SK-N-SH (cell line): ENCODE measurements around the gene PCBP4. TPM values are rescaled to one million over a fixed set of nuclear protein-coding genes. Genes with fewer than 3 reads are reported as not detected.
A peak's percentile ranks its signal among the peaks of the same experiment; 100 is the strongest.

ENCODE experiments used
- CTCF ChIA-PET: fragments of 300-600, 350-600 bp; formaldehyde crosslinking; extraction: SDS; loops from one replicate; lab custom pipeline; 2021; lab: Yijun Ruan, JAX
- POLR2A ChIA-PET: fragments of 350-600 bp; sonication (Branson Sonifier 250); formaldehyde crosslinking; extraction: SDS; loops from one replicate; lab custom pipeline; 2020; ENCODE audit warnings: antibody characterized with exemption, inconsistent platforms; lab: Yijun Ruan, JAX
- DNase-seq: peaks from one replicate; pipeline ENCODE4 v3.0.0; 2012
- H2AFZ ChIP-seq: fragments of 200-600 bp; sonication (generic); 2 replicates; pipeline ENCODE4 v1.8.1; 2016; ENCODE audit warnings: antibody characterized with exemption, mild to moderate bottlenecking, low read depth
- H3F3A ChIP-seq: fragments of 200-600 bp; sonication (generic); replicated peaks from 2 replicates; pipeline ENCODE3; 2016; ENCODE audit warnings: antibody characterized with exemption, mild to moderate bottlenecking; ENCODE audit not compliant: insufficient read depth
- H3K27ac ChIP-seq, 2 experiments: fragments of 200-500 bp in 1 of 2; fragments of 200-600 bp in 1 of 2; sonication (Bioruptor generic) in 1 of 2; sonication (generic), shearing (Covaris generic) in 1 of 2; 2 replicates each; pipeline versions ENCODE4 v1.5.1 to v1.6.1; 2014 to 2016; ENCODE audit warnings: low read depth in 2 of 2, inconsistent platforms in 1 of 2, low read length in 1 of 2, mild to moderate bottlenecking in 1 of 2, mixed read lengths in 1 of 2
- H3K27me3 ChIP-seq: fragments of 200-600 bp; sonication (generic), shearing (Covaris generic); 2 replicates; pipeline ENCODE4 v1.6.1; 2016; ENCODE audit warnings: mixed run types; ENCODE audit not compliant: insufficient read depth
- H3K36me3 ChIP-seq, 2 experiments: fragments of 200-500 bp in 1 of 2; fragments of 200-600 bp in 1 of 2; sonication (Bioruptor generic) in 1 of 2; sonication (generic) in 1 of 2; replicated peaks in 1 of 2; 2 replicates each; pipeline versions ENCODE3 to v1.5.1; 2014 to 2016; ENCODE audit warnings: low read length in 1 of 2, mild to moderate bottlenecking in 1 of 2; ENCODE audit not compliant: insufficient read depth in 2 of 2, control insufficient read depth in 1 of 2
- H3K4me1 ChIP-seq, 2 experiments: fragments of 200-500 bp in 1 of 2; fragments of 200-600 bp in 1 of 2; sonication (Bioruptor generic) in 1 of 2; sonication (generic), shearing (Covaris generic) in 1 of 2; 2 replicates each; pipeline versions ENCODE4 v1.5.1 to v1.6.1; 2014 to 2016; ENCODE audit warnings: low read depth in 1 of 2, low read length in 1 of 2, mixed run types in 1 of 2; ENCODE audit not compliant: insufficient read depth in 2 of 2, control insufficient read depth in 1 of 2
- H3K4me2 ChIP-seq: fragments of 200-600 bp; sonication (generic), shearing (Covaris generic); 2 replicates; pipeline ENCODE4 v1.6.1; 2017; ENCODE audit warnings: mixed run types
- H3K4me3 ChIP-seq, 2 experiments: fragments of 200-500 bp in 1 of 2; fragments of 200-600 bp in 1 of 2; sonication (Bioruptor generic) in 1 of 2; sonication (generic), shearing (Covaris generic) in 1 of 2; 2 replicates each; pipeline versions ENCODE4 v1.5.1 to v1.8.1; 2014 to 2016; ENCODE audit warnings: low read depth in 2 of 2, inconsistent platforms in 1 of 2, low read length in 1 of 2, mild to moderate bottlenecking in 1 of 2, mixed read lengths in 1 of 2, moderate library complexity in 1 of 2
- H3K79me2 ChIP-seq: fragments of 200-600 bp; sonication (generic); 2 replicates; pipeline ENCODE4 v1.8.1; 2017; ENCODE audit warnings: mild to moderate bottlenecking; ENCODE audit not compliant: insufficient read depth
- H3K9ac ChIP-seq: fragments of 200-600 bp; sonication (generic); 2 replicates; pipeline ENCODE4 v1.6.1; 2017; ENCODE audit warnings: mixed run types
- H3K9me2 ChIP-seq: fragments of 200-600 bp; sonication (generic); 2 replicates; pipeline ENCODE4 v1.6.1; 2017; ENCODE audit warnings: mixed run types
- H3K9me3 ChIP-seq: fragments of 200-600 bp; sonication (generic); 2 replicates; pipeline ENCODE4 v1.6.1; 2017; ENCODE audit warnings: mixed run types, mild to moderate bottlenecking, moderate library complexity
- H4K20me1 ChIP-seq: fragments of 200-600 bp; sonication (generic); 2 replicates; pipeline ENCODE4 v1.6.1; 2017; ENCODE audit warnings: mild to moderate bottlenecking, mixed run types; ENCODE audit not compliant: insufficient read depth
- CHD2 ChIP-seq: fragments of 150-350 bp; IDR thresholded peaks from 2 replicates; pipeline ENCODE4 v1.6.1; 2018; ENCODE audit warnings: low read length; ENCODE audit not compliant: partially characterized antibody
- GABPA ChIP-seq: IDR thresholded peaks from 2 replicates; pipeline ENCODE4 v1.4.0; 2012; ENCODE audit warnings: low read depth, mild to moderate bottlenecking
- GATA2 ChIP-seq: sonication (generic); formaldehyde crosslinking; IDR thresholded peaks from 2 replicates; pipeline ENCODE4 v1.5.0; 2020; ENCODE audit warnings: mild to moderate bottlenecking, missing genetic modification reagents
- JUND ChIP-seq: IDR thresholded peaks from 2 replicates; pipeline ENCODE4 v1.4.0; 2012
- MXI1 ChIP-seq: IDR thresholded peaks from 2 replicates; pipeline ENCODE4 v1.6.1; 2012; ENCODE audit warnings: mild to moderate bottlenecking, low read depth, low read length, improper control_type of control experiment
- NFIC ChIP-seq: IDR thresholded peaks from 2 replicates; pipeline ENCODE4 v1.4.0; 2012; ENCODE audit warnings: borderline replicate concordance
- PBX3 ChIP-seq: IDR thresholded peaks from 2 replicates; pipeline ENCODE4; 2012
- SIN3A ChIP-seq: IDR thresholded peaks from 2 replicates; pipeline ENCODE4 v1.6.1; 2012; ENCODE audit warnings: low read depth, mild to moderate bottlenecking, low read length, moderate library complexity, borderline replicate concordance
- SMC3 ChIP-seq: IDR thresholded peaks from 2 replicates; pipeline ENCODE4 v1.6.1; 2012; ENCODE audit warnings: low read depth, low read length, improper control_type of control experiment
- YY1 ChIP-seq: IDR thresholded peaks from 2 replicates; pipeline ENCODE4 v1.4.0; 2012; ENCODE audit warnings: low read depth, mild to moderate bottlenecking
- WGBS: methylation state at CpG from one replicate; pipeline ENCODE4 v1.1.6; 2017; ENCODE audit warnings: low lambda C conversion rate; 5-methylcytosine and 5-hydroxymethylcytosine counted together
- polyA plus RNA-seq, 3 experiments: library from polyadenylated mRNA; depleted of rRNA; stranded (reverse); fragments of >200 nt; gene quantifications; 2 replicates each; pipeline ENCODE4 v1.2.3, GENCODE V29; 2012
- TF ChIP-seq, protein P1 (sequence below): fragments of 200-600 bp; sonication (generic); IDR thresholded peaks from 2 replicates; pipeline ENCODE4 v1.6.1; 2017; ENCODE audit warnings: antibody characterized with exemption, mild to moderate bottlenecking, moderate library complexity

Gene PCBP4
- polyA plus RNA-seq, 1 of the 3 experiments (the other 2 are of a cell fraction), result 97.4 TPM

- H2AFZ ChIP-seq, result peak overlapping the region; percentile 95
- ChIA-PET CTCF (interaction anchor here (0.7 to 5.1 kb wide), 28 partner anchors 9 to 532 kb away, joined by 3 to 84 read pairs (median 4); partner anchors contain the start of genes ACY1, GPR62, PARP3 and RRP9), POLR2A (interaction anchor here (0.6 to 3.0 kb wide), 11 partner anchors 8 to 32 kb away, joined by 3 to 20 read pairs (median 5); partner anchors contain the start of genes ACY1, PARP3, RPL29 and RRP9)
- H3K36me3 ChIP-seq, result no peaks in the 10 kb centered on the region
- H3K4me3 ChIP-seq, result peak overlapping the region; percentile 53 to 85
- H3K27me3 ChIP-seq, result no peaks in the 10 kb centered on the region
- peaks cover 10% of the 10 kb centered on the region for H3K79me2 ChIP-seq
- H3K9me3 ChIP-seq, result no peaks in the 10 kb centered on the region
- peak; percentile 62 for DNase-seq
- H3K27ac ChIP-seq, result peak overlapping the region; percentile 63 to 90; a peak in 3 of 4 replicates
- peak overlapping the region; percentile 100 for H3K4me2 ChIP-seq
- no peaks in the 10 kb centered on the region for H4K20me1 ChIP-seq
- no peaks in the 10 kb centered on the region for H3K9me2 ChIP-seq
- H3K9ac ChIP-seq, result peak overlapping the region; percentile 80
- peaks cover 7 to 38% of the 10 kb centered on the region in 2 experiments for H3K4me1 ChIP-seq
- peaks cover 20% of the 10 kb centered on the region for H3F3A ChIP-seq
- WGBS, result 31% methylated on average over 24 of the region's 30 CpGs
- TF ChIP-seq, protein P1, sequence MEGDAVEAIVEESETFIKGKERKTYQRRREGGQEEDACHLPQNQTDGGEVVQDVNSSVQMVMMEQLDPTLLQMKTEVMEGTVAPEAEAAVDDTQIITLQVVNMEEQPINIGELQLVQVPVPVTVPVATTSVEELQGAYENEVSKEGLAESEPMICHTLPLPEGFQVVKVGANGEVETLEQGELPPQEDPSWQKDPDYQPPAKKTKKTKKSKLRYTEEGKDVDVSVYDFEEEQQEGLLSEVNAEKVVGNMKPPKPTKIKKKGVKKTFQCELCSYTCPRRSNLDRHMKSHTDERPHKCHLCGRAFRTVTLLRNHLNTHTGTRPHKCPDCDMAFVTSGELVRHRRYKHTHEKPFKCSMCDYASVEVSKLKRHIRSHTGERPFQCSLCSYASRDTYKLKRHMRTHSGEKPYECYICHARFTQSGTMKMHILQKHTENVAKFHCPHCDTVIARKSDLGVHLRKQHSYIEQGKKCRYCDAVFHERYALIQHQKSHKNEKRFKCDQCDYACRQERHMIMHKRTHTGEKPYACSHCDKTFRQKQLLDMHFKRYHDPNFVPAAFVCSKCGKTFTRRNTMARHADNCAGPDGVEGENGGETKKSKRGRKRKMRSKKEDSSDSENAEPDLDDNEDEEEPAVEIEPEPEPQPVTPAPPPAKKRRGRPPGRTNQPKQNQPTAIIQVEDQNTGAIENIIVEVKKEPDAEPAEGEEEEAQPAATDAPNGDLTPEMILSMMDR, result peak; percentile 12; the same call in 1 of the 2 replicates
- TF ChIP-seq CHD2, result no peak
- no peak for TF ChIP-seq GABPA
- TF ChIP-seq YY1, result no peak
- TF ChIP-seq, all 33 proteins: peak for 1
Measured at GRCh38 chr3:51974277-51974962, 7.2 kb upstream of the PCBP4 start.

DNA sequence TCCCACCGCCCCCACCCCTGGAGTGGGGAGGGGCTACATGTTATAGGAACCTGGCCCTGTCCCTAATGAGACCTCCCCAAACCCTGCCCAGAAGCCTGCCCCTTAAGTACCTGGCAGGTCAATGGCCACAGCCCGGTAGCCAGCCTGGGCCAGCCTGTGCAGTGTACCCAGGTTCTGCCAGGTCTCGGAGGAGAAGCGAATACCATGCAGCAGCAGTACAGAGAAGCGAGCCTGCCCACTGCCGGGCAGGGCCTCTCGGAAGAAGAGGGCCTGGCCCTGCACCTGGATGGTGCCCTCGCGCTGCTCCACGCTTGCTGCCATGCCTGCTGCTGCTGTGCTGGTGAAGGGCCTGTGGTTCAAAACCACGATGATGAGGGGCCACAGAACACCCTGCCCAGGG is 4.1 kb upstream of the PCBP4 start:
- WGBS, result 86% methylated on average over 1 of the region's 11 CpGs
- Histone ChIP-seq H3K9ac (no peak overlapping the region), H3K9me2 (no peaks in the 10 kb centered on the region), H3K4me1 (peaks cover 7 to 55% of the 10 kb centered on the region in 2 experiments), H3K27me3 (no peaks in the 10 kb centered on the region), H4K20me1 (no peaks in the 10 kb centered on the region), H3K79me2 (peaks cover 23% of the 10 kb centered on the region), H3K9me3 (no peaks in the 10 kb centered on the region), H3K4me3 (no peak overlapping the region), H2AFZ (no peak overlapping the region), H3K27ac (peak overlapping the region in 1 of 2 experiments; percentile 30; a peak in 1 of 4 replicates), H3K4me2 (no peak overlapping the region), H3K36me3 (no peaks in the 10 kb centered on the region), H3F3A (peaks cover 19% of the 10 kb centered on the region)
- ChIA-PET POLR2A (interaction anchor here (0.6 kb wide), 1 partner anchor 10 kb away, joined by 3 read pairs; no protein-coding TSS in a partner anchor), CTCF (interaction anchor here (2.9 to 4.8 kb wide), 2 partner anchors 11 to 29 kb away, joined by 23 to 27 read pairs; partner anchors contain the start of genes ACY1, PARP3 and RRP9)
- no peak for DNase-seq
- no peak for TF ChIP-seq JUND

- no peak for DNase-seq
- Histone ChIP-seq H2AFZ (no peak overlapping the region), H3K9me3 (no peaks in the 10 kb centered on the region), H3K9ac (no peak overlapping the region), H3K36me3 (no peaks in the 10 kb centered on the region), H4K20me1 (no peaks in the 10 kb centered on the region), H3K27me3 (no peaks in the 10 kb centered on the region), H3K27ac (peak overlapping the region in 1 of 2 experiments; percentile 30; a peak in 1 of 4 replicates), H3K79me2 (peaks cover 29% of the 10 kb centered on the region), H3F3A (peaks cover 15% of the 10 kb centered on the region), H3K4me2 (no peak overlapping the region), H3K9me2 (no peaks in the 10 kb centered on the region), H3K4me1 (peaks cover 7 to 56% of the 10 kb centered on the region in 2 experiments), H3K4me3 (no peak overlapping the region)
- ChIA-PET CTCF (interaction anchor here (1.1 to 4.8 kb wide), 4 partner anchors 11 to 32 kb away, joined by 3 to 27 read pairs (median 14); partner anchors contain the start of genes ACY1, PARP3 and RRP9), POLR2A (no interaction called here)
- 82% methylated on average over 6 of the region's 6 CpGs for WGBS
- TF ChIP-seq SIN3A (no peak), GATA2 (CRISPR knock-in tag) (no peak), JUND (no peak), GABPA (no peak), NFIC (no peak), YY1 (no peak), PBX3 (no peak), SMC3 (no peak), MXI1 (no peak)
- TF ChIP-seq, protein P1, result no peak
Measured at GRCh38 chr3:51970606-51971300, 3.5 kb upstream of the PCBP4 start.
